HL-60 (cell line): Measurements from ENCODE around the gene NOG.

Experiments used
- DNase-seq, 2 experiments: peaks; one replicate each; pipeline ENCODE4 v3.0.0-alpha.2; 2010 to 2020; ENCODE audit warnings: low read depth in 1 of 2, low spot score in 1 of 2
- H3K27ac ChIP-seq: fragments of 250-450 bp; sonication (Bioruptor Pico); replicated peaks from 2 replicates; pipeline ENCODE4 v1.5.1; 2020; ENCODE audit warnings: mild to moderate bottlenecking, moderate library complexity
- H3K27me3 ChIP-seq: fragments of 250-450 bp; sonication (Bioruptor Pico); 2 replicates; pipeline ENCODE4 v1.5.1; 2021; ENCODE audit warnings: mild to moderate bottlenecking, moderate library complexity; ENCODE audit not compliant: insufficient read depth, poor library complexity, severe bottlenecking
- H3K4me3 ChIP-seq: replicated peaks from 2 replicates; pipeline ENCODE4 v1.5.1; 2011; ENCODE audit warnings: mild to moderate bottlenecking, control low read depth, low read length; ENCODE audit not compliant: insufficient read depth
- CTCF ChIP-seq: IDR thresholded peaks from one replicate; pipeline ENCODE4 v1.5.1; 2011; ENCODE audit warnings: low read length, control low read depth, inconsistent platforms; ENCODE audit not compliant: insufficient read depth
- GABPA ChIP-seq: IDR thresholded peaks from 2 replicates; pipeline ENCODE4 v1.6.1; 2012; ENCODE audit warnings: low read depth
- POLR2AphosphoS5 ChIP-seq: IDR thresholded peaks from 2 replicates; pipeline ENCODE4 v1.6.1; 2012; ENCODE audit warnings: low read depth
- REST ChIP-seq: IDR thresholded peaks from 2 replicates; pipeline ENCODE4 v1.6.1; 2012; ENCODE audit warnings: low read depth; ENCODE audit not compliant: insufficient replicate concordance
- SPI1 ChIP-seq: IDR thresholded peaks from 2 replicates; pipeline ENCODE4 v1.6.1; 2012; ENCODE audit warnings: low read depth, mild to moderate bottlenecking, borderline replicate concordance

The NOG gene

GRCh38 chr17:56577190-56577842 lies 16.2 kb upstream of the NOG start:
- H3K27me3 ChIP-seq, result no peaks in the 10 kb centered on the region
- no peak for DNase-seq
- TF ChIP-seq CTCF, result no peak
- no peak for TF ChIP-seq REST
- no peak for TF ChIP-seq GABPA
- no peak for TF ChIP-seq SPI1
- no peak for TF ChIP-seq POLR2AphosphoS5
- H3K27ac ChIP-seq, result no peak overlapping the region
- H3K4me3 ChIP-seq, result no peak overlapping the region

- no peak overlapping the region for H3K4me3 ChIP-seq
- no peak for DNase-seq
- no peaks in the 10 kb centered on the region for H3K27me3 ChIP-seq
- H3K27ac ChIP-seq, result no peak overlapping the region
- TF ChIP-seq REST, result no peak
- no peak for TF ChIP-seq POLR2AphosphoS5
- TF ChIP-seq CTCF, result no peak
- TF ChIP-seq SPI1, result no peak
- TF ChIP-seq GABPA, result no peak
These were observed 15.7 kb upstream of the NOG start for GRCh38 chr17:56577843-56578204.

- no peaks in the 10 kb centered on the region for H3K27me3 ChIP-seq
- DNase-seq, result no peak
- TF ChIP-seq POLR2AphosphoS5 (no peak), SPI1 (no peak), CTCF (no peak), GABPA (no peak)
- H3K4me3 ChIP-seq, result no peak overlapping the region
- H3K27ac ChIP-seq, result no peak overlapping the region
These were observed 11.6 kb upstream of the NOG start for GRCh38 chr17:56581635-56582627.
